HG03378 (cell line): Measurements from ENCODE around the gene CD37.
A peak's percentile ranks its signal among the peaks of the same experiment; 100 is the strongest.
"Not testable (repeated sequence)": the region's sequence is repeated elsewhere in the genome, so short reads cannot be mapped to it uniquely, and the experiment has no call there.

Source experiments
- ATAC-seq: cut with Tn5 transposase; IDR thresholded peaks from one replicate; pipeline ENCODE4 v1.9.1; 2021; ENCODE audit warnings: mild to moderate bottlenecking, moderate library complexity; ENCODE audit not compliant: unreplicated experiment

Gene CD37

DNA sequence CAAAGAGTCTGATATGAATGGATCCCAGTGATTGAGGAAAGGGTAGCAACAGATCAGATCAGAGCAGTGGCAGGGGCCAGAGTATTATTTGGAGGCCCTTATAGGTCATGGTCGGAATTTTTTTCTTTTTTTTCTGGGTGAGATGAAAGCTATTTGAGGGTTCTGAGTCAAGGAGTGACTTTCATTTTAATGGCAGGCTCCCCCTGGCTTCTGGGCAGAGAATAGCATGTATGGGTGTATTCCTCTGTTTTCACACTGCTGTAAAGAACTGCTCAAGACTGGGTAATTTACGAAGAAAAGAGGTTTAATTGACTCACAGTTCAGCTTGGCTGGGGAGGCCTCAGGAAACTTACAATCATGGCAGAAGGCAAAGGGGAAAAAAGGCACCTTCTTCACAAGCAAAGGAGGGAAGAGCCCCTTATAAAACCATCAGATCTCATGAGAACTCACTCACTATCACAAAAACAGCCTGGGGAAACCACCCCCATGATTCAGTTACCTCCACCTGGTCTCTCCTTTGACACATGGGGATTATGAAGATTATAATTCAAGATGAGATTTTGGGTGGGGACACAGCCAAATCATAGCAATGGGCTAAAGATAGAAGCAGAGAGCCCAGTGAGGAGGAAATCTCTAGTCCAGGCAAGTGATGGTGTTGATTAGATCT lies 7.2 kb upstream of the CD37 start:
- ATAC-seq, result no peak

DNA sequence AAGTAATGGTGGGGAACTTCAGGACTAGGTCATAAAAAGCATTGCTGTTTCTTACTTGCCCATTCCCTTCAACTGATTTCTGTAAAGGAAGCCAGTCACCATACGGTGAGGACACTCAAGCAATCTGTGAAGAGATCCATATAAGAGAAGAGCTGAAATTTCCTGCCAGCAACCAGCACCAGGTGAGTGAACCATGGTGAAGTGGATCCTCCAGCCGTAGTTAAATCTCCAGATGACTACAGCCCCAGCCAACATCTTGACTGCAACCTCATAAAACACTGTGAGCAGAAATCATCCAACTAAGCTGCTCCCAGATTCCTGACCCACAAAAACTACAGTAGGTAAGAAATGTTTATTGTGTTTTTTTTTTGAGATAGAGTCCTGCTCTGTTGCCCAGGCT lies 6.5 kb upstream of the CD37 start:
- ATAC-seq, result no peak

DNA sequence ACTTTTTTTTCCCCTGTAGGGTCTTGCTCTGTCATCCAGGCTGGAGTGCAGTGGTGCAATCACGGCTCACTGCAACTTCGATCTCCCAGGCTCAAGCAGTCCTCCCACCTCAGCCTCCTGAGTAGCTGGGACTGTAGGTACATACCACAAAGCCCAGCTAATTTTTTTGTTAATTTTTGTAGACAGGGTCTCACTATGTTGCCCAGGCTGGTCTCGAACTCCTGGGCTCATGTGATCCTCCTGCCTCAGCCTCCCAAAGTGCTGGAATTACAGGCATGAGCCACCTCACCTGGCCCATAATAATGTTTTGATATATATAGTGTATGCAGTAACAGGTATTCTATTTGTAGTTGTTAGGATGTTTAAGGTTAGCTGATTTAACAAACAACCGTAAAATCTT lies 4.0 kb upstream of the CD37 start:
- ATAC-seq, result not testable (repeated sequence)

DNA sequence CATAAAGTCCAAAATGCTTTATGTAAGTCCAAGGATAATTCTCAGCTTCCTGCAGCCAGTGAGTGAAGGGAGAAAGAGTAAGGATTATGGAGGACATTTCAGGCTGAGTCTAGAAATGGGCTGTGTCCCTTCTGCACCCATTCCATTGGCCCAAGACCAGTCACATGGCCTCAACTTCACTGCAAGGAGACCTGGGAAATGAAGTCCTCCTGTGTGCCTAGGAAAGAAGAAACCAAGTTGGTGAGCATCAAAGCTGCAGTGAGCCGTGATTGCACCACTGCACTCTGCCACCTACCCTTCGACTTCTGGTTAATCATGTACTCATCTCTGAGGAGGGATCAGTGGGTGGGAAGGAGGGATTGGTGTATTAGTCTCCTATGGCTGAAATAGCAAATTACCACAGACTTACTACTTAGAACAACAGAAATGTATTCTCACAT lies 3.6 kb upstream of the CD37 start:
- peak; percentile 38 for ATAC-seq

DNA sequence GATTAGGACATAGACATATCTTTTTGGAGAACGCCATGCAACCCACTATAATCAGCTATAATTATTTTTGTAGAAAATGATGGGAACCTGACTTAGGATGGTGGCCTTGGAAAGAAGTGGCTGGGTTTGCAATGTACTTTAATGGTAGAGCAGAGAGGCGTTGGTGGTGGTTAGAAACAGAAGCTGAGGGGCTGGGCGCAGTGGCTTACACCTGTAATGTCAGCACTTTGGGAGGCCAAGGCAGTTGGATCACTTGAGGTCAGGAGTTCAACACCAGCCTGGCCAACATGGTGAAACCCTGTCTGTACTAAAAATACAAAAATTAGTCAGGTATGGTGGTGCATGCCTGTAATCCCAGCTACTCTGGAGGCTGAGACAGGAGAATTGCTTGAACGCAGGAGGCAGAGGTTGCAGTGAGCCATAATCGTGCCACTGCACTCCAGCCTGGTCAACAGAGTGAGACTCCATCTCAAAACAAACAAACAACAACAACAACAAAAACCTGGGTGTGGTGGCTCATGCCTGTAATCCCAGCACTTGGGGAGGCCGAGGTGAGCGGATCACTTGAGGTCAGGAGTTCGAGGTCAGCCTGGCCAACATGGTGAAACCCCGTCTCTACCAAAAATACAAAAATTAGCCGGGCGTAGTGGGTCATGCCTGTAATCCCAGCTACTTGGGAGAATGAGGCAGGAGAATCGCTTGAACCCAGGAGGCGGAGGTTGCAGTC lies 2.4 kb upstream of the CD37 start:
- ATAC-seq, result not testable (repeated sequence)

DNA sequence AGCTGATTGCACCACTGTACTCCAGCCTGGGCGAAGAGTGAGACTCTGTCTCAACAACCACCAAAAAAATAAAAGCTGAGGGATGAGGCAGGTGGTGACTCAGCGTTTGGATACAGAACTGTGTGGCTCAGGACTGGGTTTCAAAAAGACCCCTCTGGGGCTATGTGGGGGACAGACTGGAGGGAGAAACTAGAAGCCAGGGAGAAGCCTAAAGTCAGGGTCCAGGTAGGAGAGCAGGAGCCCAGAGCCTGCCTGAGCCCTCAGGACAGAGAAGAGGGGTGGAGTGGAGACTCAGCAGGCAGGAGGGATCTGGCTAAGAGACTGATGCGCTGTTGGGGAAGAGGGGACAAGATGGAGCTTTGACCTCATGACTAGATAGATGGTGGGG lies 1.8 kb upstream of the CD37 start:
- ATAC-seq, result peak; percentile 12

DNA sequence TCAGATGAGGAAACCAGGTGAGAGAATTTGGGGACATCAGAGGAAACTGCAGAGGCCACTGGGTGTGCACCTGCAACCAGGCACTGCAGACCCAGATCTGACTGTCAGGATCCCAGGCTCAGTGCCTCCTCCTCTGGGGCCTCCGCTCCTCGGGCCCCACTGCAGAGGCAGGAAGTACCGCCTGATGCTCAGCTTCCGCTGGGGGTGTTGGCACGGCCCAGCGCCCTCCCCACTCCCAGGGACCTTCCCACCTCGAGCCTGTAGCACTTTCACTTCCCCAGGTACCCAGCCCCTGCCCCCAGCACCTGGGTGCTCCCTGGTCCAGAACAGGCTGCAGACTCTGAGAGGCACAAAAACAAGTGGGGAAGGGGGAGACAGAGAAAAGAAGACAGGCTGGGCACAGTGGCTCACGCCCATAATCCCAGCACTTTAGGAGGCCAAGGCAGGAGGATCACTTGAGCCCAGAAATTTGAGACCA lies 1.4 kb upstream of the CD37 start:
- peak; percentile 32 for ATAC-seq

DNA sequence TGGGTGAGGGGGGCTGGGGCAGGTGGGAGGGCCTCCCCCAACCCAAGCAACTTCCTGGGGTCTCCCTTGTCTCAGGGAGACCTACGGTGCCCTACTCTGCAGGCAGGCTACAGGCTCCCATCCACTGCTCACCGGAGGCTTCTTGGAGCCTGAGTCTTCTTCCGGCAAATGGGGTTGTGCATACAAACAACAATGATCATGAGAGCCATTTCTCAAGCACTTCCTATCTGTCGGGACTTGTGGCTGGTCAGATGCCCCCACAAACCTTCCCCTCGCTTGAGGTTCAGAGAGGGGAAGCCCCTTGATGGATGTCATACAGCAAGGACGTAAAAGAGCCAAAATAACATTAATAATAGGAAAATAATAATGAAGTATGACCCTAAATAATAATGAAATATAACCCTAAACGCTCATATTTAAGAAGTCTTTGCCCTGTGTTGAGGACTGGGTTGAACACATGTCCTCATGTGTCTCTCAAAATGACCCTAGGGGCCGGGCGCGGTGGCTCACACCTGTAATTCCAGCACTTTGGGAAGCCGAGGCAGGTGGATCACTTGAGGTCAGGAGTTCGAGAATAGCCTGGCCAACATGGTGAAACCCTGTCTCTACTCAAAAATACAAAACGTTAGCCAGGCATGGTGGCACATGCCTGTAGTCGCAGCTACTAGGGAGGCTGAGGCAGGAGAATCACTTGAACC lies 727 bp downstream of the CD37 start:
- no peak for ATAC-seq

DNA sequence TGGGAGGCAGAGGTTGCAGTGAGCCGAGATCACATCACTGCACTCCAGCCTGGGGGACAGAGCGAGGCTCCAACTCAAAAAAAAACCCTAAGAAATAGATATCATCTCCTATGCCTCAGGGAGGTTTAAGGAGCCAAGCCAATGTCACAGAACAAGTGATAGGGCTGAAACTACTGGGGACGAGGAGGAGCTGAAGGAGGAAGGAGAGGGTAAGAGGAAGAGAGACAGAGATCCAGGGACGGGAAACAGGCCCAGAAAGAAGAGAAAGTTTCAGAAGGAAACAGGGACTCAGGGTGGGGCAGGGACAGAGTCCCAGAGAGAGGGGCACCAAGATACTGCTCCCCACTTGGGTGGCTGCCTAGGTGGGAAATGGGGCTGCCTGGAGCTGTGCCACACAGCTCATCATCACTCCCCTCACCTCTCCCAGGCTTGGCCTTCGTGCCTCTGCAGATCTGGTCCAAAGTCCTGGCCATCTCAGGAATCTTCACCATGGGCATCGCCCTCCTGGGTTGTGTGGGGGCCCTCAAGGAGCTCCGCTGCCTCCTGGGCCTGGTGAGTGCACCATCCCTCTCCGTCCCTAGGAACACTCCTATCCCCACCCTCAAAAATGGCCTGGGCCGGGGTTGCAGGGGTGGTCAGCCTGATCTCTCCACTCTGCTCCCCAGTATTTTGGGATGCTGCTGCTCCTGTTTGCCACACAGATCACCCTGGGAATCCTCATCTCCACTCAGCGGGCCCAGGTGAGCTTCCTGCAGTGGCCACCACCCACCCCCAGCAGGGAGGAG lies 1.5 kb downstream of the CD37 start:
- no peak for ATAC-seq

DNA sequence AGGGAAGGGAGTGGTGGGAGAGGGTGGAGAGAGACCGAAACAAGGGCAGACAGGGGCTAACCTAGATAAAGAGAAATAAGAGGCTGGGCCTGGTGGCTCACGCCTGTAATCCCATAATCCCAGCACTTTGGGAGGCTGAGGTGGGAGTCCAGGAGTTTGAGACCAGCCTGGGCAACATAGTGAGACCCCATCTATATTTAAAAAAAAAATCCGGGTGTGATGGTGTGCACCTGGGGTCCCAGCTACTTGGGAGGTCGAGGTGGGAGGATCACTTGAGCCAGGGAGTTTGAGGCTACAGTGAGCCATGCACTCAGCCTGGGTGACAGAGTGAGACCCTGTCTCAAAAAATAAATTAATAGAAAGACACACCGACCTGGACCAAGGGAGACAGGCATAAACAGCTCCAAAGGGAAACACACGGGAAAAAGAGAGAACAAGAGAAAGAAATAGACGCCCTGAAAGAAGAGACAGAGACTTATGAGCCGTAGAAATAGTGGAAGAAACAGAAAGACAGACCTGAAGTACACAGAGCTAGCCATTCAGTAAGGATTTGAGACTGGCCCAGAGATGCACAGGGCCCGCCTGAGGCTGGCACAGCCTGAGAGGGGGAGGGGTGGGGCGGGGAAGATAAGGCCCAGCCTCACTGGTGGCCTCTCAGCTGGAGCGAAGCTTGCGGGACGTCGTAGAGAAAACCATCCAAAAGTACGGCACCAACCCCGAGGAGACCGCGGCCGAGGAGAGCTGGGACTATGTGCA lies 2.2 kb downstream of the CD37 start:
- no peak for ATAC-seq

DNA sequence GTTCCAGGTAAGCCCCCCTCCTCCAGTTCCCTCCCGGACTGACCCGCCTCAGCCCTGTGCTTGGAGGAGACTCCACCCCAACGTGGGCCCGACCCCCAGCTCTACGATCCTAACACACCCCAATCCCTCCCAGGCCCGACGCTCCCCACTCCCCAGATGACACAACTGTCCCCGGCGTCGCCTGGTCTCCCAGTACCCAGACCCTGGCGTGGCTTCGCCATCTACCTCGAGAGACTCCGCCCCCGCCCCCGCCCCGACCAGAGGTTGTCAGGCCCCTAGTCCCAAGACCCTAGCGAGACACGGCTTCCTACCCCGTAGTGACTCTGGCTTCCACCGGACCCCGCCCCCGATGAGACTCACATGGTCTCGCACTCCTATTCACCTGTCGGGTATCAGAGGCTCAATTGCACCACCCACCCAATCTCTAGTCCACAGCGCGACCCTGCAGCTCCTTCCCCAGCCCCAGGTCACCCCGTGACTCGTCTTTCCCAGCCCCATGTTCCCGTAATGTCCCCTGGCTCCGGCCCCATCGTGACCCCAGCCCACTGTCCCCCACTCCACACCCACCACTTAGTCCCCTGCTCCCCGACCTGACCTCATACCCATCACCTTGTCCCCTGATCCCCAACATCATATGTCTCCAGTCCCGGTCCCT lies 2.9 kb downstream of the CD37 start:
- ATAC-seq, result no peak

DNA sequence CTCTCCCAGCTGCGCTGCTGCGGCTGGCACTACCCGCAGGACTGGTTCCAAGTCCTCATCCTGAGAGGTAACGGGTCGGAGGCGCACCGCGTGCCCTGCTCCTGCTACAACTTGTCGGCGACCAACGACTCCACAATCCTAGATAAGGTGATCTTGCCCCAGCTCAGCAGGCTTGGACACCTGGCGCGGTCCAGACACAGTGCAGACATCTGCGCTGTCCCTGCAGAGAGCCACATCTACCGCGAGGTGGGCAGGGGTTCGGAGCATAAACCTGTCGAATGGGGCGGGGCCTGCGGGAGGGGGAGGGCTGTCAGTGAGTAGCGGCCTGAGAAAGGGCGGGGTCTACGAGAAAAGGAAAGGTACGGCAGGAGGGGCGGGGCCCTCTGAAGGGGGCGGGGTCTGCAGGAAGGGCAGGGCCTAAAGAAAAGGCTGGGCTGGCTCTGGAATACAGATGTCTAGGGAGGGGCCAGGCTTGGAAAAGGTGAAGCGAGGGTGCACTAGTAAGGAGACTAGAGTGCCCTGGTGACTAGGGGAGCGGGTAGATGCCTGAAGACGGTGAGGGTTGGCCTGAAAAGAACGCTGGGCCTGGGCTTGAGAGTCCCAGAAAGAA lies 3.6 kb downstream of the CD37 start:
- ATAC-seq, result no peak

DNA sequence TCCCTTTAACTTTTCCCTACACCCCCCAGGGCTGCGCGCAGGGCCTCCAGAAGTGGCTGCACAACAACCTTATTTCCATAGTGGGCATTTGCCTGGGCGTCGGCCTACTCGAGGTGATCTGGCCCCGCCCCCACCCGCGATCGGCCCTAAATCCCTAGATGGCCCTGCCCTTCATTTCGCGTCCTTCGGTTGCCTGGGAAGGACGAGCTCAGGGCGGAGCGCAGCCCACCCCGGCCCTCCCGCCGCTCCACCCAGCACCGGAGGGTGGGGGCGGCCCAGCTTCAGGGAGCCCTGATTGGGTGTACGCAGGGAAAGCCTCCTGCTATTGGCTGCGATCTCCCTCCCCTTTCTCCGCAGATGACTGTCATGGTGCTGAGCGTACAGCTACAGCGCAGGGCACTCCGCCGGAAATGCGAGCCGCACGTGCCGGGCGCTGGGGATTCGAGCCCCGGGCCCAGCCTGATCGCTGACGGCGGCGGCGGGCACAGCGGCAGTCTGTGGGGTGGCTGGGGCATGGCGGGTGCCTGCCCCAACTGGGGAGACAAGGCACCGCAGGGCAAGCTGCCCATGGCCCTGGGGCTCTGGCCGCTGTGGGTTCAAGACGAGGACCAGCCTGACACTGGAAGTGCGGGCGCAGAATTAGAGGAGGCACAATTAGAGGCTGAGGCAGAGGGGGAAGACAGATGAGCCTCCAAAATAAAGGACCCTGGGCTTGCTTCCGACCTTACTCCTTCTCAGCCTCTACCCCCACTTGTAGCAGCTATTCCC lies 4.3 kb downstream of the CD37 start:
- ATAC-seq, result no peak

DNA sequence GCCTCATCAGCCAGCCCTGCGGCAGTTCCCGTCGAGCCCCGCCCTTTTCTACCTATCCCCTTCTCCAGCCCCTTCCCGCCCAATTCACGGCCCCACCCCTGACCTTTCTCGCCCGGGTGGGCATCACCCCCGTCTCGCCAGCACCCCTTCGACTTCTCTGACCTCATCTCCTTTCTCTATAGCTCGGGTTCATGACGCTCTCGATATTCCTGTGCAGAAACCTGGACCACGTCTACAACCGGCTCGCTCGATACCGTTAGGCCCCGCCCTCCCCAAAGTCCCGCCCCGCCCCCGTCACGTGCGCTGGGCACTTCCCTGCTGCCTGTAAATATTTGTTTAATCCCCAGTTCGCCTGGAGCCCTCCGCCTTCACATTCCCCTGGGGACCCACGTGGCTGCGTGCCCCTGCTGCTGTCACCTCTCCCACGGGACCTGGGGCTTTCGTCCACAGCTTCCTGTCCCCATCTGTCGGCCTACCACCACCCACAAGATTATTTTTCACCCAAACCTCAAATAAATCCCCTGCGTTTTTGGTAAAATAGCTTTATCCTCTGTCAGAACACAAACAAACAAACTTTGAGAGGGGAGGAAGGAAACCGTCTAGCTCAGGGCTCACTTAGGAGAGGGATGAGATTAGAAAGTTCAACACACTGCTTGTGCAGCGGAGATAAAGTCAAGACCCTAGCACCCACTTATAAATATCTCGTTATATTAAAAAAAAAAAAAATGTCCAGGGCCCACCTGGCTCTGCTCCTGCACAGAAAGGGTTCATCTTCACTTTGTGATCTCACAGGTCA lies 5.1 kb downstream of the CD37 start:
- ATAC-seq, result peak; percentile 56

DNA sequence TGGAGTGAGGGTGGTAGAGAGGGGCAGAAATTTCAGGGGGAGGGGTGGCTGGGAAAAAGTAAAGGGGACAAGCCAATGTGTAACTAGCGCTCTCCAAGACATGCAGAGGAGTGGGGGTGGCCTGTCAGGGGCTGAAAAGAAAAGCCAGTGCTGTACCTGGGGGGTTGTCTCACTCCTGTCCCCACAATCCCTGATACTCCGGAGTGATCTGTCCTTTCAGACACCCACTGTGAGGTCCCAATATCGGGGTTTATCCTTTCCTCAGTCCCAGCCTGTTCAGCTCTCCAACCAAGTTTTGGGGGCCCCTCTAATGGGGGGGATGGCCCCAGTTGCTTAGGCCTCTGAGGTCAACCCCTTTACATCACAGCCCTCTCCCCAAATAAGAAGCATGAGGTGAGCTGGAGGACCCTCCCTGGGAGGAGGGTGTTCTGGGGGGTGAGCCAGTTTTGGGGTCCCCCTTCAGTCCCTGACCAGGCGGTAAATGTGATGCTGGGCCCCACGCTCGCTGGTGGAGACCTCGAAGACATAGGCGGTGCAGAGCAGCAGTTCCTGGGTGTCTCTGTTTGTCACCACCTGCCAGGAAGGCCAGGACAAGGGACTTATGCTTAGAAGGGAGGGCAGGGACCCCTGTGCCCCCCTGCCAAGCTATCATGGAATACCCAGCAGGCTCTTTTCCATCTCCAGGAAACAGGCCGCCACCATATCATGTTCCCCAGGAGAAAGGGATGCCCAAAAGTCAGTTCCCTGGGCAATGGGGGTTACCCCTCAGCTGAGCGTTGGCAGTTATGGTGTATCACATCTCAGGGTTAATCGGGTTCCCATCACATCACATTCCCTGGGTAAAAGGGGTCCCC lies 5.9 kb downstream of the CD37 start:
- ATAC-seq, result no peak

DNA sequence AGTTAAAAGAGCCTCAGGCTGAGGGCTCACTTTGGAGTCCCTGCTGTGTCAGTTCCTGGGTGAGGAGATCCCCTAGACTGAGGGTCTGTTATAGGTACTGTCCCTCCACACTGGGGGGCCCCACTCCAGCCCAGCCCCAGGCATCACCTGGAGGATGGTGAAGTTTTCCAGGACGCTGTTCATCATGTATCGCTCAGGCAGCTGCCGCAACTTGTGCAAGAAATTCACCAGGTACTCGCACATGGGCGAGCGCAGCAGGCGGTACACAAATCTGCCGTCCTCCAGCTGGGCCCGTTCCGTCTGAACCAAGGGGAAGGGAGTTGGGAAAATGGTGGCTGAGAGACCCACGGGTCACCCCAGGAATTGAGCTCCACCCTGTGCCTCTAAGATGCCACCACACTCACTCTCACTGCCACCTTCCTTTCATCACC lies 7.1 kb downstream of the CD37 start:
- no peak for ATAC-seq

DNA sequence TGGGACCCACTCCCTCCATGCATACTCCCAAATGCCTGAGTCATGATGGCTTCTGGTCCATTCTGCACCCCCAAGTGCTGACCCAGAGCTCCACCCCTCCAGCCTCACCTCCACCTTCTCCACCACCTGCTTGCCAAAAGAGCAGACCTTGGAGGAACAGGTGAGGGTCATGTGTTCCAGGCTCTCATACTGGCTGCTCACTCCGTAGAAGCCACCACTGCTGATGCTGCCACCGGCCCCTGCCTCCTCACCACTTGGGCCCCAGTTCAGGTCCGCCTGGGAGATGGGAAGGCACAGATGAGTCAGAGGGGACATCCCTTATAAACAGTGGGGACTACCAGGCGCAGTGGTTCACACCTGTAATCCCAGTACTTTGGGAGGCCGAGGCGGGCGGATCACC lies 7.9 kb downstream of the CD37 start:
- ATAC-seq, result no peak
